Measurements from ENCODE around the gene OCRL.
A peak's percentile ranks its signal among the peaks of the same experiment; 100 is the strongest.

OCRL gene

GRCh38 chrX:129634541-129634940 lies 94.5 kb downstream of the OCRL start:
- no peak for DNase-seq (ENCODE audit: low read depth in 3 of 3)

DNA sequence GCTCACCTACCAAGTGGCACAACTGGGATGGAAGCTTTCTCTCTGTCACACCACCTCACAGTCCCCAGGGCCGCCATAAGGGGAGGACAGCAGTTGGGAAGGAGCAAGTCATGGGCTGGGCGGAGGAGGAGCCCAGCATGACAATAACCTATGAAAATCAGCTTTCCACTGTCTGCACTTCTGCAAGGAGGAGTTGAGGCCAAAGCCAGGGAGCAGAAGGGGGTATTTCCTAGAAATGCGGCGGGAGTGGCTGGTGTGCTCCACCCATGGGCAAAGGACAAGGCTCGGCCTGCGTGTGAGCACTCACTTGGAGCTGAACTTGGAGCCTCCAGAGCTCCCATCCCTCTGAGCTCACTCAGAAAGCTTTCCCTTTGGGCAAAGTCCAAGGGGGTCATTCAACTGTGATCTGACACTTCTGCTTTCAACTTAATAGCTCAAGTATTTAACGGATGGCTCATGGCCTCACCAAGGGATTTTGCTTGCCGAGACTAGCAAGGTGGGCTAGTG lies 96.2 kb downstream of the OCRL start:
- DNase-seq (ENCODE audit: low read depth in 3 of 3): no peak

- DNase-seq (ENCODE audit: low read depth in 3 of 3): peak; percentile 38 to 65 (median 58)
Measured at GRCh38 chrX:129637217-129638109, 97.4 kb downstream of the OCRL start.

DNA sequence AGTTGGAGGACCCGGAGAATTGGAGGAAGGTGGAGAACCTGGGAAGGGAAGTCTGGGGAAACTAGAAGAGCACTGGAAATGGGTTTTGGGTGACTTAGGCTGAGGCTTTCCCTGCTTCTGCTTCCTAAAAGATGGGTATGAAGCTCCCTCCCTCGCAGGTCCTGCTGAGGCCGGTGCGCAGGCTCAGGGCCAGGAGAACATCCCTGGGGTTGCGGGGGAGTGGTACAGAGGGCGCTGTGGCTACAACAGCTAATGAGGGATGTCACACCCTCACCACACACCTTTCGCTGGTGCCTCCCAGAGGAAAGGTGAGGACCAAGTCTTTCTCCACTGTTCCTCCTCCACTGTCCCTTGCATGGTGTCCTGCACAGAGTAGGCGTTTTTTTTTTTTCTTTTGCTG lies 98.9 kb downstream of the OCRL start:
- no peak for DNase-seq (ENCODE audit: low read depth in 3 of 3)

DNA sequence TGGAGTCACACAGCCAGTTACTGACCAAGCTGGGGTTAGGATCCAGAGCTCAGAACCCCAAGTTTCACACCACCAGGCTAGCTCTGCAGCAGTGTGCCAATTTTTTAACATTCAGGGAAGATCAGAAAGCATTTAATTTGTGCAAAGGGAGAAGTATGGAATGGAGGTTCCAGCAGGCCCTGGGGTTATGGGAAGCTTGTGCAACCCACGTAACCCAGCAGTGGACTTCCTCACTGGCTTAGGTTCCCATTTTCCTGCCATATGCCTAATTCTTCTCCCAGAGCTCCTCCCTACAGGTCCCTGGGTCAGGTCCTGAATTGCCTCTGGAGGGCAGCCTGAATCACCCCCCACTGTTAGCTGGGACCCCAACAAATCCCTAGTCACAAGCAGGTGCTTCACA lies 100.7 kb downstream of the OCRL start:
- DNase-seq (ENCODE audit: low read depth in 3 of 3): no peak

- no peak for DNase-seq (ENCODE audit: low read depth in 3 of 3)
Measured at GRCh38 chrX:129641469-129641868, 101.4 kb downstream of the OCRL start.

DNA sequence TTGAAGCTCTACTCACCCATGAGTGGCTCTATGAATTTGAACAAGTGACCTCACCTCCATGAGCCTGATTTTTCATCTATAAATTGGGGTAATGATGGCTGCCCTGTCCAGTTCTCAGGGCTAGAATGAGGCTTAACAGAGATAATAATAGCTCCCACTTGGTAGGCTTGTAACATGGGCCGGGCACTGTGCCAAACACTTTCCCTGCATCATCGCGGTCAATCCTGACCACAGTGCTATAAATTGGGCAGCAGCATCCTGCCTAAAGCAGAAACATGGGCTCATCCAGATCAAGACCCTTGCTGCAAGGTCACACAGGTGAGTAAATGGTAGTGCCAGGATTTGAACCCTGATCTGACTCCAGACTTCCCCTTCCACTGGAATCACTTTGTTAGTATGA lies 101.9 kb downstream of the OCRL start:
- DNase-seq (ENCODE audit: low read depth in 3 of 3): no peak

Measured in stimulated activated CD4-positive, alpha-beta T cell treated with anti-CD3 and anti-CD28 coated beads, TNF-alpha, amount 100 ng/mL, for 48 hours (primary cell).